GM19452 (cell line): ENCODE data around the gene NOL7.

Experiments
- ATAC-seq: cut with Tn5 transposase; IDR thresholded peaks from one replicate; pipeline ENCODE4 v1.9.1; 2021; ENCODE audit not compliant: unreplicated experiment

The NOL7 gene

GRCh38 chr6:13614926-13615791 lies at the start of gene NOL7:
TSS of gene NOL7 (plus strand) at chr6:13615335. CDS start at chr6:13615359, 24 bp downstream.
- peak; percentile 83 for ATAC-seq

- no peak for ATAC-seq
Measured at GRCh38 chr6:13565921-13566320, 49.2 kb upstream of the NOL7 start.

GRCh38 chr6:13566500-13566899 lies 48.6 kb upstream of the NOL7 start:
- no peak for ATAC-seq

GRCh38 chr6:13568970-13569369 lies 46.2 kb upstream of the NOL7 start:
- ATAC-seq, result no peak

GRCh38 chr6:13572240-13572639 lies 42.9 kb upstream of the NOL7 start:
- no peak for ATAC-seq

GRCh38 chr6:13572951-13573654 lies 42.0 kb upstream of the NOL7 start:
- ATAC-seq, result no peak

- ATAC-seq, result no peak
Measured at GRCh38 chr6:13573669-13574110, 41.4 kb upstream of the NOL7 start.

- peak; percentile 82 for ATAC-seq
Measured at GRCh38 chr6:13574149-13574570, 41.0 kb upstream of the NOL7 start.

GRCh38 chr6:13574571-13575376 lies 40.4 kb upstream of the NOL7 start, which contains the start of gene SIRT5:
TSS of gene SIRT5 (plus strand) at chr6:13574601. CDS start at chr6:13584111, 9,510 bp downstream.
- ATAC-seq, result peak; percentile 68

- ATAC-seq, result no peak
Measured at GRCh38 chr6:13575377-13575775, 39.8 kb upstream of the NOL7 start.

- ATAC-seq, result no peak
Measured at GRCh38 chr6:13576017-13576416, 39.1 kb upstream of the NOL7 start.

GRCh38 chr6:13577926-13578325 lies 37.2 kb upstream of the NOL7 start:
- ATAC-seq, result no peak

- ATAC-seq, result no peak
Measured at GRCh38 chr6:13579911-13580310, 35.2 kb upstream of the NOL7 start.

GRCh38 chr6:13581700-13582229 lies 33.4 kb upstream of the NOL7 start:
- ATAC-seq, result no peak

- ATAC-seq, result no peak
Measured at GRCh38 chr6:13586603-13587542, 28.3 kb upstream of the NOL7 start.

- no peak for ATAC-seq
Measured at GRCh38 chr6:13589801-13590200, 25.3 kb upstream of the NOL7 start.

- no peak for ATAC-seq
Measured at GRCh38 chr6:13590574-13591153, 24.5 kb upstream of the NOL7 start.

GRCh38 chr6:13591205-13591921 lies 23.8 kb upstream of the NOL7 start:
- ATAC-seq, result no peak

GRCh38 chr6:13593103-13593502 lies 22.0 kb upstream of the NOL7 start:
- no peak for ATAC-seq
